ENCODE results near the gene RNASEL.
"Not testable (repeated sequence)": the region's sequence is repeated elsewhere in the genome, so short reads cannot be mapped to it uniquely, and the experiment has no call there.

Gene RNASEL

GRCh38 chr1:182552527-182552926 is 36.5 kb downstream of the RNASEL start:
- no peak for DNase-seq

GRCh38 chr1:182549811-182550210 is 39.2 kb downstream of the RNASEL start:
- DNase-seq, result no peak

GRCh38 chr1:182549346-182549745 is 39.7 kb downstream of the RNASEL start:
- no peak for DNase-seq

- DNase-seq, result no peak
Observed at GRCh38 chr1:182533896-182534295, 55.2 kb downstream of the RNASEL start.

GRCh38 chr1:182528206-182528605 is 60.9 kb downstream of the RNASEL start:
- DNase-seq, result not testable (repeated sequence)

GRCh38 chr1:182527680-182528079 is 61.4 kb downstream of the RNASEL start:
- no peak for DNase-seq

- DNase-seq, result no peak
Observed at GRCh38 chr1:182525342-182525741, 63.7 kb downstream of the RNASEL start.
